Measurements from ENCODE around the gene MMP25.

Gene MMP25

DNA sequence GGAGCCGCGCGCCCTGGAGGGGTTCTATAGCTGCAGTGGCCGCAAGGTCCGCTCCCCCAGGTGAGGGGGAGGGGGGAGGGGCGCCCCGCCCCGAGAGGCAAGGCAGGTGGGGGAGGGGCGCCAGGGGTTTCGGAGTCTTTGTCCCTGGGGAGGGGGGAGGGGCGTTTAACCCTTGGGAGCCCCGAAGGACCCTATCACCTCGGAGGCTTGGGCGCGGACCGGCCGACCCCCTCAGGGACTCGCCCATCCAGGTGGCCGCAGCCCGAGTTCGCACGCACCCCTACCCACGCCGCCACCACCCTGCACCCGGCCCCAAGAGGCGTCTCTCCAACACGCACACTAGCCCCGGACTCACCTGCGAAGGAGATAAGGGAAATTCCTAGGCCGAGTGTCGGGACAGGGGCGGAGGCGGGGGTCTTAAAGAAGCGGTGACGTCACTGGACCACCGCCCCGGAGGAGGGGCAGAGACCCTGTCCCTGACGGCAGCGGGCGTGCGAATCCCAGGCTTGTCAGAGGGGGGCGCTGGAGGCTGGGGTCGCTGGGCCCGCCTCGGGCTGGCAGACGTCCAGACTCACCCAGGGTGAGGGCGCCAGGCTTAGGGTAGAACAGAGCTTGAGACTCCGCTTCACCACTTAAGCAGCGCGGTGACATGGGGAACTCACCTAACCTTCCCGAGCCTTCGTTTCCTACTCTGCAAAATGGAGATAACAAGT is 28.4 kb upstream of the MMP25 start, which contains the start of gene CLDN6:
Gene CLDN6 (minus strand): TSS at position 390 of the 713 bp plus-strand sequence. CDS start 2,162 bp downstream, outside the sequence.
- no peak for DNase-seq

GRCh38 chr16:3019594-3020246 is 26.6 kb upstream of the MMP25 start:
- no peak for DNase-seq

- DNase-seq, result peak; percentile 73 to 74
Measured at GRCh38 chr16:3020247-3020603, 26.1 kb upstream of the MMP25 start, which contains the start of gene TNFRSF12A. Gene TNFRSF12A, plus strand, starts transcription at chr16:3020368. Its CDS starts 30 bp downstream, at chr16:3020398.

GRCh38 chr16:3020604-3021448 is 25.5 kb upstream of the MMP25 start:
- DNase-seq, result peak; percentile 52 to 71

- peak; percentile 64 to 65 for DNase-seq
Measured at GRCh38 chr16:3021449-3022207, 24.7 kb upstream of the MMP25 start.

DNA sequence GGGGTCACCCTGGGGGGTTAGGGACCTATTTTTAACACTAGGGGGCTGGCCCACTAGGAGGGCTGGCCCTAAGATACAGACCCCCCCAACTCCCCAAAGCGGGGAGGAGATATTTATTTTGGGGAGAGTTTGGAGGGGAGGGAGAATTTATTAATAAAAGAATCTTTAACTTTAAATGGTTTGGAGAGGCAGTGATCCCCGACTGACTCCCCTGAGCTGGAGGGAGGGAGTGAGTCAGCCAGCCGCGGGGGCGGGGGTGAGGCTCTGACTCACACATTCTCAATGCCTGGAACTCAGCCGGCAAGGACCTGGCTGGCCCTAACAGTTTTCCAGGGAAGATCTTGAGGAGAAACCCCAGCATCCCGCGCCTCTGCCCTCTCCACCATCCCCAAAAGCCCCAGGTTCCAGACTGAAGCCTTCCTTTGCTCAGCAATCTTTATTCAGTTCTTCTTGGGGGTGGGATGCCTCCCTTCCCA is 24.1 kb upstream of the MMP25 start:
- peak; percentile 61 to 73 for DNase-seq

DNA sequence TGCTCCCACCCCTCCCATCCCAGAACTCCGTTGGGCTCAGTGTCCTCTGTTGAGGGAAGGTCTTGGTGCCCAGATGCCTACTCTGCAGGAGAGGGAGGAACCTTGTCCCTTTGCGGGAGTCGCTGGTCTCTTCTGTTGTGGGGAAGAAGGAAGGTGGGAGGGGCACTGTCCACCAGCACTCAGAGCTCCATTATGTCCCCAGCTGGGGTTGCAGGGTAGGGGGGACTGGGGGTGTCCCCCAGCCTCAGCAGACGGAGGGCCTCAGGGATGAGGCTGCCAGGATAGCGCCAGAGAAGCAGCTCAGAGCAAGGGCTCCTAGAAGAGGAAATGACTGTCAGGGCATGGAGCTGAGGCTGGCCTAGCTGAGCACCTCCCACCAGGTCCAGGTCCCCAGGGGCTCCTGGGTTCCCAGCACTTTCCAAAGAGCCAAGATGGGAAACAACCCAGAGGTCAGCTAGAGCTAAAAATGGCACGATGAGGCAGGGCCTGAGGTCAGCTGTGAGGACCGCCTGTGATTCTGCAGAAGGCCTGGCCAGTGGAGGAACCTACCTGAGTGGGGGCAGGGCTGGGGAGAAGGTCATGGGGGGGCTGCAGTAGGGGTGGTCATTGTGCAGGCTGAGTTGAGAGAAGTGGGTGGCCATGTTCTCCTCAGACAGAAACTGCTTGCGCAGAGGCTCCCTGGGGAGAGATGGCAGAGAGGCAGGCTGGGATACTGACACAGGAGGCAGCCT is 23.5 kb upstream of the MMP25 start:
- DNase-seq, result no peak

DNA sequence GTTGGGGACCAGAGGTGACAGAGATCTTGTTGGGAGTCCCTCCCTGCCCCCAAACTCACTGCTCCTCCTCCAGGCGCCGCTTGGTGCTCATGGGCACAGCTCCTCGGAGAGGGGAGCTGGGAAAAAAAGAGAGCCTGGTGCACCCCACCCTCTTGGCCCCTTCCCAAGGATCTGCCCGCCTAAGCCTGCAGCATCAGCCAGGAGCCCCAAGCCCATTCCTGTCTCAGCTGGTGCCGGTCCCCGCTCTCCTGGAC is 23.0 kb upstream of the MMP25 start:
- no peak for DNase-seq

GRCh38 chr16:3023669-3024478 is 22.5 kb upstream of the MMP25 start, which contains the start of the genes HCFC1R1 and THOC6:
Gene HCFC1R1, minus strand, starts transcription at chr16:3023942. Its CDS starts 1 bp downstream, at chr16:3023941.
Gene THOC6, plus strand, starts transcription at chr16:3024035. Its CDS starts 292 bp downstream, at chr16:3024327.
- DNase-seq, result peak; percentile 96 to 97

DNA sequence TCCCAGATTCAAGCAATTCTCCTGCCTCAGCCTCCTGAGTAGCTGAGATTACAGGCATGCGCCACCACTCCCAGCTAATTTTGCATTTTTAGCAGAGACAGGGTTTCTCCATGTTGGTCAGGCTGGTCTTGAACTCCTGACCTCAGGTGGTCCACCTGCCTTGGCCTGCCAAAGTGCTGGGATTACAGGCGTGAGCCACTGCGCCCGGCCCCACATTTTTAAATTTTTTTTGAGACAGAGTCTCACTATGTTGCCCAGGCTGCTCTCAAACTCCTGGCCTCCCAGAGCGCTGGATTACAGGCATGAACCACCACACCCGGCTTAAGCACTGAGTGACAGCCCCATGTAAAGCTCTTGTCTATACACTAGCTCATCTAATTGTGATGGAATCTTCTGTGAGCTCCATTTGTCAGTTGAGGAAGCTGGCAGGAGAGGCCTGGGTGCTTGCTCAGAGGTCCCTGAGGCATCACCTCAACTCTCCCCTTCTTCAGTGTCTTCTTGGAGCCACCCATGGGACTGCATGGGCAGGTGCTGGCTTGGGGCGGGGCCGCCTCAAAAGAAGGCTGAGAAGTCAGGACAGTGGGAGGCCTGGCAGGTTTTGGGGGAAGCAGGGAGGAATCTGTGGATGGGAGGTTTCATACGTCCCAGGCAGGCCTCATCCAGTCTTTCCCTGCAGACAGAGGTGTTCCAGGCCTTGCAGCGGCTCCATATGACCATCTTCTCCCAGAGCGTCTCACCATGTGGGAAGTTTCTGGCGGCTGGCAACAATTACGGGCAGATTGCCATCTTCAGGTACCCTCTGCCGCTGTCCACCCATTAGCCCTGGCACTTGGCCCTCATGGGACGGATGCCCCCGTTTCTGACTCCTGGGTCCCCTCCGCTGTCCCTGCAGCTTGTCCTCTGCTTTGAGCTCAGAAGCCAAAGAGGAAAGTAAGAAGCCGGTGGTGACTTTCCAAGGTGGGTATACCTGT is 21.0 kb upstream of the MMP25 start:
- DNase-seq, result no peak

- DNase-seq, result no peak
Measured at GRCh38 chr16:3026003-3026378, 20.4 kb upstream of the MMP25 start.

DNA sequence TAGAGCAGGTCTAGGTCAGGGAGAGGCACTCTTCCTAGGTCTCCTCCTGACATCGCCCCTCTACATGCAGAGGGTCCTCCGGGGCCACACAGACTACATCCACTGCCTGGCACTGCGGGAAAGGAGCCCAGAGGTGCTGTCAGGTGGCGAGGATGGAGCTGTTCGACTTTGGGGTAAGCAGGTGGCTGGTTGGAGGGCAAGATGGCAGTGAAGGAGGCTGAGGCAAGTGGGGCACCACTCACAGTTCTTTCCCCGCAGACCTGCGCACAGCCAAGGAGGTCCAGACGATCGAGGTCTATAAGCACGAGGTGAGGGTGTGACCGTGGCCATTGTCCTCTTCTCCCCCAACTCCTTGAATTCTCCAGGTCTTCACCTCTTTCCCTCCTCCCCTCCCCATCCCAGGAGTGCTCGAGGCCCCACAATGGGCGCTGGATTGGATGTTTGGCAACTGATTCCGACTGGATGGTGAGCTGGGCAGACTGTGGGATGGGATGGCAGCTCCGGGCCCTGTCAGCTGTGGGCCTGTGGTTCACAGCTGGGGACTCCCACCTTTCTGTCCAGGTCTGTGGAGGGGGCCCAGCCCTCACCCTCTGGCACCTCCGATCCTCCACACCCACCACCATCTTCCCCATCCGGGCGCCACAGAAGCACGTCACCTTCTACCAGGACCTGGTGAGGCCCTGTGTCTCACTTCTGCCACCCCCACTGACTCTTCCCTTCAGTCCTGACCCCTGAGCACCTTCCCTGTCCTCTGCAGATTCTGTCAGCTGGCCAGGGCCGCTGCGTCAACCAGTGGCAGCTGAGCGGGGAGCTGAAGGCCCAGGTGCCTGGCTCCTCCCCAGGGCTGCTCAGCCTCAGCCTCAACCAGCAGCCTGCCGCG is 19.5 kb upstream of the MMP25 start:
- DNase-seq, result no peak

GRCh38 chr16:3027489-3027795 is 18.9 kb upstream of the MMP25 start:
- DNase-seq, result no peak

DNA sequence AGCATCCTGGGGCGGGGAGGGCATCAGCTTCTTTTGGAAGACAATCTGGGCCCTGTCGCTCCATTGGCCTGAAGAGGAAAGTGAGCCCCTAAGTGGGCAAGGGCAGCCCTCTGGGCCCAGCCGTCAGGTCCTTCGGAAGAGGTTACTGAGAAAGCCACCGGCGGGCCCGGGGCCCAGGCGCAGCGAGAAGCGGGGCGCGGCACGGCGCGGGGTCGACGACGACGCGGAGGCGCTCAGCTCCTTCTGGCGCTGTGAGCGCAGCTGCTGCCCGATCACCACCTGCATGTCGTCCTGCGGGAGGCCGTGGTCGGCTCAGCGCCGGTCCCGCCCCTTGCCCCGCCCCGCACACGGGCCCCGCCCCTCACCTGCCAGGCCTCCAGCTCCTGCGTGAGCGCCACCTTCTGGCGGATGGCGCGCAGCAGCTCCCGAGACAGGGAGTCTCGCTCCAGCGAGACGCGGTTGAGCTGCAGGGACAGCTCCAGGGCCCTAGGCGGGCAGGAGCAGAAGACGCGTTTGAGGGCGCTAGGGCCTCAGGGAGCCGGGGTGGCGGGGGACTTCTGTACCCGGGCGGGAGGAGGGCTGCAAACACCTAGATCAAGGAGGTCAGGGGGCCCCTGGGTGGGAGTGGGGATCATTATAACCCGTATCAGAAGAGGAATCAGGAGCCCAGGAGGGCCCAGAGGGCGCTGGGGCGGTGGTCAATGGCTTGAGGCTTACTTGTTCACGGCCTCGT is 18.2 kb upstream of the MMP25 start:
- peak; percentile 86 to 89 for DNase-seq

- no peak for DNase-seq
Measured at GRCh38 chr16:3028716-3029319, 17.5 kb upstream of the MMP25 start.

- peak in 1 of 2 donors; percentile 41 for DNase-seq
Measured at GRCh38 chr16:3029491-3030221, 16.7 kb upstream of the MMP25 start.
